Neural cell (in vitro differentiated cells): Measurements from ENCODE around the gene RPL12.

Source experiments
- CTCF ChIP-seq: fragments of 450-650 bp; IDR thresholded peaks from 2 replicates; pipeline ENCODE4 v1.5.1; 2014; ENCODE audit warnings: antibody characterized with exemption, mild to moderate bottlenecking, moderate library complexity; ENCODE audit not compliant: poor library complexity, severe bottlenecking
- EP300 ChIP-seq: fragments of 450-650 bp; conservative IDR thresholded peaks from 2 replicates; pipeline ENCODE4 v1.6.1; 2014; ENCODE audit warnings: antibody characterized with exemption, mild to moderate bottlenecking, moderate library complexity; ENCODE audit not compliant: poor library complexity, severe bottlenecking
- EZH2 ChIP-seq: fragments of 200-600, 300-800 bp; shearing (Covaris generic), sonication (generic); IDR thresholded peaks from 2 replicates; pipeline ENCODE4 v1.6.1; 2014; ENCODE audit warnings: antibody characterized with exemption, low read length, borderline replicate concordance, mild to moderate bottlenecking; ENCODE audit not compliant: insufficient read depth, poor library complexity, severe bottlenecking
- POLR2AphosphoS5 ChIP-seq: IDR thresholded peaks from 2 replicates; pipeline ENCODE4 v1.6.1; 2012
- RAD21 ChIP-seq: fragments of 450-650 bp; conservative IDR thresholded peaks from 2 replicates; pipeline ENCODE4 v1.6.1; 2014; ENCODE audit warnings: antibody characterized with exemption, mild to moderate bottlenecking, moderate library complexity
- REST ChIP-seq: IDR thresholded peaks from 2 replicates; pipeline ENCODE4 v1.6.1; 2012; ENCODE audit warnings: borderline replicate concordance

GRCh38 chr9:127422787-127423186, 28.4 kb downstream of the RPL12 start:
- TF ChIP-seq EZH2 = no peak
- TF ChIP-seq CTCF = no peak
- no peak for TF ChIP-seq POLR2AphosphoS5
- TF ChIP-seq RAD21 = no peak
- no peak for TF ChIP-seq REST
- no peak for TF ChIP-seq EP300
